Thoracic aorta (tissue), 2 donors: Measurements from ENCODE around the gene ATXN1. TPM values are rescaled to one million over a fixed set of nuclear protein-coding genes. Genes with fewer than 3 reads are reported as not detected.

ENCODE experiments used
- ATAC-seq: fragments of 150-250 bp; one replicate; pipeline ENCODE4 v1.8.0; 2017; ENCODE audit warnings: low read depth; ENCODE audit not compliant: insufficient number of reproducible peaks, low FRiP score
- DNase-seq: peaks from one replicate; pipeline ENCODE4 v3.0.0-alpha.2; 2020; ENCODE audit warnings: low spot score
- H3K27ac ChIP-seq, 2 donors: fragments of 200-600 bp; sonication (generic); 1 replicate in 1 of 2; 2 replicates in 1 of 2; pipeline ENCODE4 v1.5.1; 2016; ENCODE audit warnings: mild to moderate bottlenecking in 2 of 2, moderate library complexity in 2 of 2
- H3K27me3 ChIP-seq: fragments of 200-600 bp; sonication (generic); replicated peaks from 2 replicates; pipeline ENCODE4 v1.6.0; 2016; ENCODE audit warnings: mild to moderate bottlenecking; ENCODE audit not compliant: insufficient read depth
- H3K36me3 ChIP-seq: fragments of 200-600 bp; sonication (generic); one replicate; pipeline ENCODE4 v1.5.1; 2016
- H3K4me1 ChIP-seq, 2 donors: fragments of 200-600 bp; sonication (generic); 1 replicate in 1 of 2; 2 replicates in 1 of 2; pipeline versions ENCODE4 v1.5.1 to v1.6.0; 2016; ENCODE audit warnings: low read depth in 2 of 2, mild to moderate bottlenecking in 1 of 2; ENCODE audit not compliant: control insufficient read depth in 1 of 2
- H3K4me3 ChIP-seq: fragments of 200-600 bp; sonication (generic); 2 replicates; pipeline ENCODE4 v1.5.1; 2016; ENCODE audit warnings: mild to moderate bottlenecking
- H3K9me3 ChIP-seq: fragments of 200-600 bp; sonication (generic); 2 replicates; pipeline ENCODE4 v1.5.1; 2016
- total RNA-seq, 2 donors: library from RNA; depleted of rRNA; stranded (reverse); fragments of >200 nt; gene quantifications; one replicate each; pipeline versions ENCODE4 v1.1.0 to v1.2.3, GENCODE V29; 2016
- TF ChIP-seq, protein P1 (sequence below): fragments of 200-600 bp; sonication (generic); IDR thresholded peaks from one replicate; pipeline ENCODE4 v1.5.1; 2019; ENCODE audit warnings: antibody characterized with exemption

Gene ATXN1
- total RNA-seq, 2 donors from 2014 or later = 59.8 to 62.4 TPM

DNA sequence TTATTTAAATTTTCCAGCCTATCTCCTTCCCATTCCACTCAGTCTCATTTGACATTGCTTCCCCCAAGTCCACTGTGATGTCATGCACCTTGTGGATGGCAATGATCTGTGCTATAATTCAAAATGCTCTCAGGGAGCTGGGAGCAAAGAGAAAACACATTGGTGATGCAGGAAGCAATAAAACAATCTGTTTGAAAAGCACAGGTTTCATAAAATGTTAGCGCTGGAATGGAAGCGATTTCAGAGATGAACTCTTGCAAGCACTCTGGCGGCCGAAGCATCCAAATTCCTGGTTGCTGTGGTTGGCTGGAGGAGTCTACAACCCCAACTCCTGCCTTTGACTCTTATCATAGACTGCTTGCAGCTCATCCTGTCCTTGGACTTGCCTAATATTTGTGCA, 355.9 kb downstream of the ATXN1 start:
- Histone ChIP-seq H3K36me3 (no peaks in the 10 kb centered on the region), H3K27ac (no peak overlapping the region), H3K4me3 (no peak overlapping the region), H3K9me3 (no peaks in the 10 kb centered on the region), H3K4me1 (peaks cover 34 to 69% of the 10 kb centered on the region in 2 donors), H3K27me3 (no peaks in the 10 kb centered on the region)
- TF ChIP-seq, protein P1, sequence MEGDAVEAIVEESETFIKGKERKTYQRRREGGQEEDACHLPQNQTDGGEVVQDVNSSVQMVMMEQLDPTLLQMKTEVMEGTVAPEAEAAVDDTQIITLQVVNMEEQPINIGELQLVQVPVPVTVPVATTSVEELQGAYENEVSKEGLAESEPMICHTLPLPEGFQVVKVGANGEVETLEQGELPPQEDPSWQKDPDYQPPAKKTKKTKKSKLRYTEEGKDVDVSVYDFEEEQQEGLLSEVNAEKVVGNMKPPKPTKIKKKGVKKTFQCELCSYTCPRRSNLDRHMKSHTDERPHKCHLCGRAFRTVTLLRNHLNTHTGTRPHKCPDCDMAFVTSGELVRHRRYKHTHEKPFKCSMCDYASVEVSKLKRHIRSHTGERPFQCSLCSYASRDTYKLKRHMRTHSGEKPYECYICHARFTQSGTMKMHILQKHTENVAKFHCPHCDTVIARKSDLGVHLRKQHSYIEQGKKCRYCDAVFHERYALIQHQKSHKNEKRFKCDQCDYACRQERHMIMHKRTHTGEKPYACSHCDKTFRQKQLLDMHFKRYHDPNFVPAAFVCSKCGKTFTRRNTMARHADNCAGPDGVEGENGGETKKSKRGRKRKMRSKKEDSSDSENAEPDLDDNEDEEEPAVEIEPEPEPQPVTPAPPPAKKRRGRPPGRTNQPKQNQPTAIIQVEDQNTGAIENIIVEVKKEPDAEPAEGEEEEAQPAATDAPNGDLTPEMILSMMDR = no peak
- DNase-seq (no peak), ATAC-seq (no peak)

DNA sequence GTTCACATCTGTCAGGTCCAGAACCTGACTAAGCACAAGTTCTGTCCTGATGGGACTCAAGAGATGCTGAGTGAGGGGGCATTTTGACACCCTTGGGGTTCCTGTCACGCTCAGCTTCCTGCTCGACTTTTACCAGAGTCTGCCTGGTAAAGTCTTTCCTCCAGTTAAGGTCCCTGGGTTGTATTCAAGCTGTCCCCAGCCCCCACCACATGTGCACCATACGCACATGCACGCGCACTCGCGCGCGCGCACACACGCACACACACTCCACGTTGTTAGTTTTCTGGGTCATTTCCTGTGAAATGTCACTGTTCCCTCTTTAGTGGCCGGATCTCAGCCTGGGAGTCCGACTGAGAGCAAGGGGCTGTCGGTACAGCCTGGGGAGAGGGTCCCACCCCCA, 356.8 kb downstream of the ATXN1 start:
- ATAC-seq (no peak), DNase-seq (no peak)
- H3K36me3 ChIP-seq = no peaks in the 10 kb centered on the region
- TF ChIP-seq, protein P1 = no peak
- no peaks in the 10 kb centered on the region for H3K9me3 ChIP-seq
- H3K27me3 ChIP-seq = no peaks in the 10 kb centered on the region
- peaks cover 38 to 72% of the 10 kb centered on the region in 2 donors for H3K4me1 ChIP-seq
- H3K27ac ChIP-seq = peak overlapping the region in 1 of 2 donors; percentile 15
- H3K4me3 ChIP-seq = no peak overlapping the region

DNA sequence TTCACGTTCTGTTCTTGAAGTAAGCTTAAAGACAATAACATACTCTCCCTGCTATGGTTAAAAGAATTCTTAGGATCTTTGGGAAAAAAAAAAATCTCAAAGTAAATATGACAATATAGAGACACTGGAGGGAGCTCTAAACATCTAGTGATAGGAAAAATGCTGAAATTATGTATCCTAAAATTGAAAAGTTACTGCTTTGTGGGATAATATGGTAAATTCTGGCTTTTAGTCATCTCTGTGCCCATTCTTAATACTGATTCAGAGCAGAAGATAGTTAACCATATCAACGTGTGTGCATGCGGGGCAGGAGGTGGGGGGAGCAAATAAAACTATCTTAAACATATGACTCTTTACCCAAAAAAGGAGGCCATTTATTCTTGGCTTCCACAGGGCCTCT, 357.4 kb downstream of the ATXN1 start:
- Histone ChIP-seq H3K27me3 (no peaks in the 10 kb centered on the region), H3K4me3 (no peak overlapping the region), H3K27ac (peak overlapping the region in 1 of 2 donors; percentile 15), H3K36me3 (no peaks in the 10 kb centered on the region), H3K4me1 (peaks cover 38 to 77% of the 10 kb centered on the region in 2 donors), H3K9me3 (no peaks in the 10 kb centered on the region)
- ATAC-seq (no peak), DNase-seq (no peak)
- TF ChIP-seq, protein P1 = no peak

DNA sequence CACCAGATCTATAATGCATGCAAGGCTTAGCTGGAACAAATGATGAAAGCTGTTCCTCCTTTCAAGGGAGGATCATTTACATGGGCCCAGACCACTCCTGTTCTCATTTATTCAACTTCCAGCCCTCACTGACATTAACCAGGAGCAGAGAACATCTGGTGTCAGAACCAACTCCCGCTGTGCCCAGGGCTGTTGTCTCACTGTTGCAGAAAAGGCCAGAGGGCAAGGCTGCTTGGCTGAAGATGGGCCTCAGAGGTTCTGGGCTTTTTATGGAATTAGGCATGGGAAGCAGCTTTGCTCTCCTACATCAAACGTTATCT, 358.7 kb downstream of the ATXN1 start:
- TF ChIP-seq, protein P1 = no peak
- Histone ChIP-seq H3K36me3 (no peaks in the 10 kb centered on the region), H3K27me3 (no peaks in the 10 kb centered on the region), H3K9me3 (no peaks in the 10 kb centered on the region), H3K4me3 (no peak overlapping the region), H3K4me1 (peaks cover 38 to 90% of the 10 kb centered on the region in 2 donors), H3K27ac (peak overlapping the region; percentile 7 to 36)
- no peak for ATAC-seq
- no peak for DNase-seq

DNA sequence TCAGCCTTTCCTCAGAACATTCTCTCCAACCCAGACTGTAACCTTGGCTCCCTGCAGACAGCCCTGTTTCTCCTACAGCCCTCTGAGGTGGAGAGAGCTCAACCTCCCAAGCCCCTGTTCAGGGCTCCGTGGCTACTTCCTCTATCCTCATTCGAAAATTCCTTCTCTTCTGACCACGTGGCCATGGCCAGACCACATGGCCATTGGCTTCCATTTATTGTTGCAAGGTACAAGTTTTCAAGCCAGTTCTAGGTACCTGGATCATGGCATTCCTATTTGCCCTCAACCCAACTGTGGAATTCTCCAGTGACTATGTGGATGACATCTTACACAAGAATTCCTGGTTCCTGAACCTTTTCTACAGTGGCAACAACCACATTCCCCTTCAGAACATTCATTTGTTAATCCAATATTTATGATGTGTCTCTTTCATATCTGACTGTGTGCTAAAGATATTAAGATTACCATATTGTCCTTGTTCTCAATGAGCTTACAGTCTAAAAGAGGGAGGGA, 361.0 kb downstream of the ATXN1 start:
- ATAC-seq = no peak
- DNase-seq = no peak
- no peaks in the 10 kb centered on the region for H3K27me3 ChIP-seq
- H3K9me3 ChIP-seq = no peaks in the 10 kb centered on the region
- H3K27ac ChIP-seq = peak overlapping the region; percentile 75 to 76
- H3K4me3 ChIP-seq = no peak overlapping the region
- peaks cover 32 to 87% of the 10 kb centered on the region in 2 donors for H3K4me1 ChIP-seq
- H3K36me3 ChIP-seq = no peaks in the 10 kb centered on the region
- TF ChIP-seq, protein P1 = no peak
